UCSD-AML1 (cell line): ENCODE results near the gene STX11.
"Not testable (repeated sequence)": the region's sequence is repeated elsewhere in the genome, so short reads cannot be mapped to it uniquely, and the experiment has no call there.

Experiments used
- DNase-seq: peaks from one replicate; lab custom pipeline; 2025; ENCODE audit not compliant: unreplicated experiment; lab: John Stamatoyannopoulos, UW

STX11 gene

DNA sequence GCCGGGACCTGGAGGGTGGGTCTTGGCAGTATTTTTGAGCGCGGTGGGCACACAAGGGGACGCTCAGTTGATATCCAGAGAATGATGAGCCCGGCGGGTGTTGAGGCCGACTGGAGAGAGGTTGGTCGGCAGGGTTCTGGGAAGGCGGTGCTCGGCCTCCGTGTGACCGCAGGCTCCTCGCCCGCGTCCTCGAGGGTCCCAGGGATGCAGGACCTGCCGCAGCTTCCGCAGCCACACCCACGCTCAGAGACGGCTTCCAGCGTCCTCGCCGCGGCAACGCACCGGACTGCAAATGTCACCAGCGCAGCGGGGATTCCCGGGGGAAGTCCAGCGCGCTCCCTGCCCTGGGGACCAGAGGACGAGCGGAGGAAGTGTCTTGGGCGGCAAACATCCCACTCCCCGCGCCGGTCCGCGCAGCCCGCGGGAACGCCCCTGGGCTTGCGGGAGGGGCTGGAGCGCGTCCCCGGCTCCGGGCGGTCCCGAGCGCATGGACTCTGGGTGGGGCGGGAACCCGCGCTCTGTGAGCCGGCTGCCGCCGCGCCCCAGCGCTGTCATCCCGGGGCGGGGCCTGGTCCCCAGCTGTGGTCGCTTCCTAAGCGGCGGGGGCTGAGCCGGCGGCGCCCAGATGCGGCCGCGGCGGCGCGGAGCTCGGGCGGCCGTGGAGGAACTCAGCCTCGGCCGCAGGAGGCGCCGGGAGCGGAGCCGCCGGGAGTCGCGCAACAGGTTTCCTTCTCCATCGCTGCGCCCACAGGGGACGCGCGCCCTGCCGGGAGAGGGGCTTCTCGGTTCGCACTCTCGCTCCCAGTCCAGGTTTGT is at the start of gene STX11:
STX11 (plus strand) TSS at position 624 of the 816 bp plus-strand sequence. CDS start 36,111 bp downstream, outside the sequence.
- peak; percentile 84 for DNase-seq

DNA sequence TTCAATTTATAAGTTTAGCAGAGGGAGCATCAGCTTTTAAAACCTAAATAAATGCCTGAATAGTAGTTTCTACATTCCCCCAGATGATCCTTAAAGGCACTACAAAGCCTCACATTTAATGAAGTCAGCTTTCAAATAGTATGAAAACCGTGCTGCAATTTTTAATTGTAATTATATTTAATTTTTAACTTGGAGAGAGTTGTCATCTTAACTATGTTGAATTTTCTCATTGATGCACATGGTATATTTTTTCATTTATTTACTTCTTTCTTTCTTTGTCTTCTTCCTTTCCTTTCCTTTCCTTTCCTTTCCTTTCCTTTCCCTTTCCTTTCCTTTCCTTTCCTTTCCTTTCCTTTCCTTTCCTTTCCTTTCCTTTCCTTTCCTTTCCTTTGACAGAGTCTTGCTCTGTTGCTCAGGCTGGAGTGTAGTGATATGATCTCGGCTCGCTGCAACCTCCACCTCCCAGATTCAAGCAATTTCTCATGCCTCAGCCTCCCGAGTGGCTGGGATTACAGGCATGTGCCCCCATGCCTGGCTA is 47.2 kb upstream of the STX11 start:
- DNase-seq = no peak

DNA sequence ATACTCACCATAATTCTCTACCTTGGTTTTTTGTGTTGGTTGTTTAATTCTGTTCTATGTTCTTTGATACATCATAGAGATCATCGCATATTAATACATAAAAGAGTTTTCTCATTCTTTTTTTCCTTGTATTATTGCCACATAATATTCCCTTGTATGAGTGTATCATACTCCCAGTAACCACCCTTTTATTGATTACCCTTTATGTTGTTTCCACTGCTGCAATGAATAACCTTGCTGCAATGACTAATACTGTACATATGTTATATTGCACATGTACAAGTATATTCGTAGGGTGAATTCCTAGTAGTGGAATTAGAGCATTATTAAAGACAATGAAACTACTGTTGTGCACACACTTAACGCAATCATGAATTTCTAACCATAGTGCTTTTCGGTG is 45.8 kb upstream of the STX11 start:
- no peak for DNase-seq

DNA sequence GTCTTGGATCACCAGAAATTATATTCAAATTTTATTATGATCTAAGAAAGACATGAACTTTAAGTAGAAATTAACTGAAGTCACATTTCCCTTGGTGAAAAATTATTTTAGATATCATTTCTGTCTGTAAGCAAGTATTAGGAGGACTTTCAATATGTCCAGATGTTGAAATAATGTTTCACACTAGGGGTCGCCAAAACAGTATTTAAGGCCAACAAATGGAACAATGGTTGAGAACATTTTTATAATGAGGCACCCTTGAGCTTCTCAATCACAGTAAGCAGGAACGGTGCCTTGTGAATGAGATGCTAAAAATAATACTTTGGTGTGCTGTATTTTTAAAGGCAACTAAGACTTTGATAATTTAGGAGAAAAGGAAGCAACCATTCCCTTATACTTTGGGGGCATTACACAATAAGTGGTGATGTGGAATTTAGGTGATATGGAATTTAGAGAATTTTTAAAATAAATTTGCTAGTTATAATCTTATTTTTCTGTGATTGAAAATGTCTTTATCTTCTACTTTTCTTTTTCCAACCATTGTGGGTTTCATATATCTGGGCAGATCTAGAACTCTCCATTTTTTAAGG is 45.3 kb upstream of the STX11 start:
- DNase-seq = no peak

DNA sequence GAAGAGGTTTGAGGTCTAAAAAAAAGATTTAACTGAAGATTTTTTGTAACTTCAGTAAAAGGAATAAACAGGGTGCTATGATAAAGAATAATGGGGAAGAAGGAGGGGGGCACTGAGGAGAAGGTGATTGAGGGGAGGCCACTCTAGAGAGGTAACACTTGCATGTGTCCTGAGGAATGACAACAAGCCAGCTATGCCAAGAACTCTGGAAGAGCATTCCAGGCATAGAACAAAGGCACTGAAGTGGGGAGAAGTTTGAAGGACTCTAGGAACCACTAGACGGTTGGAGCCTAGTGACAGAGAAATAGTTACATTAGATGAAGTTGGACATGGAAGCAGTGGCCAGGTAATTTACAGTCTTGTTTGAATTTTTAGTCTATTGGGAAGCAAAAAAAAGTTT is 44.1 kb upstream of the STX11 start:
- no peak for DNase-seq

DNA sequence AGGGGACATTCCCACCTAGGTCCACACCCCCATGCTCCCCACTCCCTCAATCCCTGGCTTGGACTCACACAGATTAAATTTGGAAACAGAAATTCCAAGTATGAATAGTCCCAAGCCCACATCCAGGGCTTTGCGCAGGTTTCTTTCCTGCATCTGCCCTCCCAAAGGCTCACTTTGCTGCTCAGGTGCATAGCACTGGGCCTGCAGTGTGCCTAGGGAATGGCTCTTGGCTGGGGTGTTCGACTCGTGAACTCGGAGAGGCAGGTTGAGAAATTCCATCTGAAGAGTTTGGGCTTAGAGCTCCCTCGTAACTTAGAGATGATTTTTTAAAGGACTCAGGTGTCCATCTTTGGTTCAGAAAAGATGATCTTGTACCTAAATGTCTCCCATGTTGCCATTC is 40.1 kb upstream of the STX11 start:
- DNase-seq = no peak

DNA sequence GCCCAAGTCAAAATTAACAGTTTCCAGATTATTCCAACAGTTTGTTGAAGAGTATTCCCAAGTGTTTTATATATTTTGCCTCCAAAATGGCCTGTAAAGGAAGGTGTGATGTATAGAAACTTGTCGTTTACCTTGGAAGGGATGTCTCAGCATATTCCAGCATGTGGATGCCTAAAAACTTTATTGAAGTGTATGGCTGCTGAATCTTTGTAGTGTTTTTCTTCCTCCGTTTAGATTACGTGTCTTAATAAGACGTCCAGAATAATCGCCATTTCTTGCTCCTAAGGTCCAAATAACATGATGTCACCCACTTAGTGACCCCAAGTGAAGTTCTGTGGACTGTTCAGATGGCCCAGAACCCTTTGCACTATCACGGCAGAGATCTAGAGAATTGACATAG is 37.0 kb upstream of the STX11 start:
- no peak for DNase-seq

DNA sequence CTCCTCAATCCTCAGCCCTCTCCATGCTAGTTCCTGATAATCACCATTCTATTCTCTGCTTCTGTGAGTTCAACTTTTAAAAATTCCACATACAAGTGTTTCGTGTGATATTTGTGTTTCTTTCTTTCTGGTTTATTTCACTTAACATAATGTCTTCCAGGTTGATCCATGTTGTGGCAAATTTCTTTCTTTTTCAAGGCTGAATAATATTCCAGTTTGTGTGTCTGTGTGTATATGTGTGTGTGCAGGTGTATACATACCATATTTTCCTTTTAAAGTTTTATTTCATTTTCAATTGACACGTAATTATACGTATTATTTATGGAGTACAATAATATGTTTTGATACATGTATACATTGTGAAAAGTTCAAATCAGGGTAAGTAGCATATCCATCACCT is 35.1 kb upstream of the STX11 start:
- no peak for DNase-seq

DNA sequence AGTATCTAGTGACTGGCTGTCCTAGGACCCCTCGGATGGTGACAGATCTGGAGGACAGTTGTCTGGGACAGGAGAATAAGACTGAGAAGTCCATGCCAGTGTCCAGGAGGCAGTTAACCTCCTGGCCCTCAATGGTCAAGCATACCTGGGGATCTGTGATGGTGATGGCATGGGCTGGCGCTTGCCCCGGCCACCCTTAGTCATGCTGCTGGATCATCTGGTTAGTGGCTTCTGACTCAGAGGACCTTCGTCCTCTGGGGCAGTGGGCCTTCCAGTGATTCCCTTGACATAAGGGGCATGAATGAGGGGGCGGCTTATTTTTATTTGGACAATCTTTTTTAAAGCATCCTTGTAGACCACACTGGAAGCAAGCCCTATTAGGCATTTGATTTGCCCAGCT is 30.9 kb upstream of the STX11 start:
- no peak for DNase-seq

DNA sequence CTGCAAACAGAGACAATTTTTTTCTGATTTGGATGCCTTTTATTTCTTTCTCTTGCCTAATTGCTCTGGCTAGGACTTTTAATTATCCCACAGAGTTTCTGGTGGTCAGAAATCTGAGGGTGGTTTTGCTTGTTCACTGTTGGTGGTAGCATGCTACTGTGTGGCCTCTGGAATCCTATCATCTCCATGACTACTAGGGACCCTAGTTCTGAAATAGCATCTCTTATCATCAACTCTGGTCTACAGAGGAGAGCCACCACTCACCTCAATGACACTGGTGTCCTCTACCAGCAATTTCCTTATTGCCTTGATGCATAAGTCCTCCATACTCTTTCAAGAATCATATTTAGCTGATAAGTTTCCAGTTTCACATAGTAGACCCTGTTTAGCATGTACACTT is 27.5 kb upstream of the STX11 start:
- no peak for DNase-seq

DNA sequence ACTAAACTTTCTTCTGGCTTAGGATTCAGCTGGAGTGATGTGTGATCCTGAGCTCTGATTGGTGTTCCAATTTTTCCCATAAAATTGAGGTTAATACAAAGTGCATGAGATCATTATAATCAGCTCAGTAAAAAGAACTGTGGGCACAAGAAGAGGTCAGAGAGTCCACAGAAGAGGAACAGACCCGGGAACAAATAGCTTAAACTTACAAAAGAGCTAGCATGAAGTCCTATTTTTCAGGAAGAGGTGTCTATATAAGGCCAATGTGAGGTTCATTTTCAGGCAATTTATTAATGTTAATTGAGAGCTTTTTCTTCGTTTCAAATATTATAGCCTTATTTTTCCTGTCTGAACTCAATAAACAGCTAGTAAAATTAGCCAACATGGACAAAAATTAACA is 26.9 kb upstream of the STX11 start:
- DNase-seq = no peak

DNA sequence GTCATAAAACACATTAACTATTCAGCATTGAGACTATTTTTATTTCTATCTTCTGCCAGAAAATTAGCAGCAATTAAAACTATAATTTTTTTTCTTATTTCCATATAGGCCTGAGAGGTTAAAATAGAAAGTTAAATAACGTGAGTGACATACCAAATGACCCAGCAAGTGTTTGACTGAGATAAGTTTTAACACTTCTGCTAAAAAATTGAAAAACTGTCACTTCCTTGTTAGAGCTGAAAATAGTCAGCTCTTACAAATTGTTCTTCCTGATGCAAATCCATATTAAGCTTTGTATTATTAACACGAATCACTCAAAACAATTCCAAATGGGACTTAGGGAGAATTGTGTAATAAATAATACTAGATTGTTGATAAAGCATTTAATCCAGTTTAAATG is 26.5 kb upstream of the STX11 start:
- DNase-seq = no peak

DNA sequence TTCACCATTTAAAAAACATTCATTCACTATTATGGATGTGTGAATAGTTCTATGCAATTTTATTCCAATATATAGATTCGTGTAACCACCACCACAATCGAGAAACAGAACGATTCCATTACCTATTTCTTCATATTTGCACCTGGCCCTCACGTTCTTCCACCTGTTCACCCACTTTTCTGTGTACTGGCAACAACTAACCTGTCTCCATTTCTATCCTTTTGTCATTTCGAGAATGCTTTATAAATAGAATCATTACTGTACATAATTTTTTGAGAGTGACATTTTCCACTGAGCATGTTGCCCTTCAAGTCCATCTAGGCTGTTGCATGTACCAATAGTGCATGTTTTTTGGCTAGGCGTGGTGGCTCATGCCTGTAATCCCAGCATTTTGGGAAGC is 23.2 kb upstream of the STX11 start:
- no peak for DNase-seq

DNA sequence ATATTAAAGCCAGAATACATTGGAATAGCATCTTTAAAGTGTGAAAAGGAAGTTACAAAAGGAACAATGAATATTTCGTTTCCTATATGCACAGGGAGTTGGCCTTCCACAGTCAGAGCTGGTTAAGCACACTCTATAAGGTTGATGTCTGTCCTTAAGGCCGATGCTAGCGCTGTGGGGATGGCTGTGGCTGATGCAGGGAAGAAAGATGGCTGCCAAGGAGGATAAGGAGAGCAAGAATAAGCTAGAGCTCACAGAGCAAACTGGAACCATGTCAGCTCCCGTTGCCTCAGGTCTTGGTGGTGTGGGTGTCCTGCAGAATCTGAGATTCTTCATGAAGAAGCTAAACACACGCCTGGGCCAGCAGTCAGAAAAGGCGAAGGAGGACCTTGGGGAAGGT is 20.8 kb upstream of the STX11 start:
- DNase-seq = no peak

DNA sequence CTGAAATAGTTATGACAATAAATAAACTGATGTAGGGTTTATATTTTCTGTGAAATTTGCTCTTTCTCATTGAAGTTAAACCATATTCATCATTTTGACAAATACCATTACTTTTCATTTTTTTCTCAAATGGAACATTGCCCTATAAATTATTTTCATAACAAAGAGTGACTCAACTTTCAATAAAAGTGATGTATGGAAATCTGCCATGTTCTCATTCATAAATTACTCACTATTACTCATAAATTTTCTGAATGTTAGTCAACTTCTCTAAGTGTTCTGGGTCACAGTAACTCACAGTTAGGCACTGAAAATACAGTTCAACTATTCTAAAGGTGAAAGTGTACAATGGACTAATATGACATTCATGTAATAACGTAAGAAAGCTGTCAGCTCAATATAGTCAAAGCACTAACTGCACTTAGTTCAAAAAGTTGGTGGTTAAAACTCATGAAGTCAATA is 19.0 kb upstream of the STX11 start:
- no peak for DNase-seq

DNA sequence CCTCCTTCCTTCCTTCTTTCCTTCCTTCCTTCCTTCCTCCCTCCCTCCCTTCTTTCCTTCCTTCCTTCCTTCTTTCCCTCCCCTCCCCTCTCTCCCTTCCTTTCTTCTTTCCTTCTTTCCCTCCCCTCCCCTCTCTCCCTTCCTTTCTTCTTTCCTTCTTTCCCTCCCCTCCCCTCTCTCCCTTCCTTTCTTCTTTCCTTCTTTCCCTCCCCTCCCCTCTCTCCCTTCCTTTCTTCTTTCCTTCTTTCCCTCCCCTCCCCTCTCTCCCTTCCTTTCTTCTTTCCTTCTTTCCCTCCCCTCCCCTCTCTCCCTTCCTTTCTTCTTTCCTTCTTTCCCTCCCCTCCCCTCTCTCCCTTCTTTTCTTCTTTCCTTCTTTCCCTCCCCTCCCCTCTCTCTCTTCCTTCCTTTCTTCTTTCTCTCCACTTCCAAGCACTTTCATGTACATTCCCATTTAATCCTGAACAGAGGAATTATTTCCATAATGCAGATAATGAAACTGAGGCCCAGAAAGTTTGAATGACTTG is 18.1 kb upstream of the STX11 start:
- DNase-seq = not testable (repeated sequence)

DNA sequence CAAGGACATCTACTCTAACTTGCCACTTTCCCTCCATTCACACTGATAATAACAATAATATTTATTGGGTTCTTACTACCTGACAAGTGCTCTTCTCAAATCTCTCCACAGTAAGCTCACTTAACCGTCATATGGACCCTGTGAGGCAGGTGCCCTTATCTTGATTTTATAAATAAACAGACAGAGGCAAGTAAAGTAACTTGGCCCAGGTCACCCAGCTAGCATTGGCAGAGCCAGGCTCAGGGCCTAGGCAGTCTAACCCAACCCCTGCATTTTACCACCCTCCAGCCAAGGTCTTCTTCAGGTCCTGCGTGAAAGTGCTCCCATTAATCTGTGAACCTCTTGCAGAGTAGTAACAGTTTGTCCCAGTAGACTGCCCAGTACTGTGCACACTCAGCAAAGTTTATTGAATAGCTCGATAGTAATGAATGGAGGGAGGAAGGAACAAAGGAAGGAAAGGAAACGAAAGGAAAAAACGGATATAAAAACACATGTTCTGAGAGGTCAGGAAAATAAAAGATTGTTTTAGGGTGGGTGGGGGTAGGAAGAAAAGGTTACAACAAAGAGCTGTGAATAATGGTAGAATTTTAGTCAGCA is 17.0 kb upstream of the STX11 start:
- DNase-seq = no peak

DNA sequence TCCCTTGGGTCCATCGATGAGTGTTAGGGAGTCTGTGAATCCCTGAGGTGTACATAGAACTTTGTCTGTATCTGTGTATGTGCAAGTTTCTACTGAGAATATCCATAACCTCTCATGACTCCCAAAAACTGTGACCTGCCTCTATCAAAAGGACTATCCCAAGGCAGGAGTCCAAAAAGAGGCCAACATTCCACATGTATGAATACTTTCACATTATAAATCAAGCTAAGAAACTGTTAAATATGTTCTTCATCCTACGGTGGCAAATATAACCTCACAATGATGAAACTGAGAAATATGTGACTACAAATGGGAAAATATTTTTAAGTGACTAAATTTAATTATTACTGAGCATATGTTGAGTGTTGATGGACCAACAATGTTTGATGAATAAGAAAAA is 16.1 kb upstream of the STX11 start:
- DNase-seq = no peak

DNA sequence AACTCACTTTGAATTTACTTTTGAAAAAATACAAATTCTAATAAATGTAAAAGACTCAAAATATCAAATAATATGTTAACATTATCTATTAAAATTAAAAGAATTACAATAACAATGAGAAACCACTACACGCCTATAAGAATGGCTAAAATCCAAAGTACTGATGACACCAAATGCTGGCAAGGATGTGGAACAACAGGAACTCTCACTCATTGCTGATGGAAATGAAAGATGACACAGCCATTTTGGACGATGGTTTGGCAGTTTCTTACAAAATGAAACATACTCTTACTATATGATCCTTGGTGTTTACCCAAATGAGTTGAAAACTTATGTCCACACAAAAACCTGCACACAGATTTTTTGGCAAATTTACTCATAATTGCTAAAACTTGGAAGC is 15.6 kb upstream of the STX11 start:
- DNase-seq = no peak

DNA sequence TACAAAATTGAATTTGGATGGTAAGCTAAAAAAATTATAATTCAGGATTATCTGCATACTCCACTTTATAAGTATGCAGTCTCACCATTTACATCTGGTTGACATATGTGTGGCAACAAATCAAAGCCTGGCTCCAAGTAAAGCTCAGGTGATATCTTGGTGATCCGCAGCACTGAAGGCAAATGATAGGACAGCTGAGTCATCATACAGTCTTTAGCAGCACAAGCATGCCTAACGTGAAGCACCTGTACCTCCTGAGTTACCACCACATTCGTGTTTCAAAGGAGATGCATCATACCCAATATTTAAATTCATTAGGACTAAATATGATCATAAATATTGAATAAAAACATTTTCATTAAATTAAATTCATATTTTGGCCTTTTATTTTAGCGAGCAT is 11.8 kb upstream of the STX11 start:
- DNase-seq = no peak

DNA sequence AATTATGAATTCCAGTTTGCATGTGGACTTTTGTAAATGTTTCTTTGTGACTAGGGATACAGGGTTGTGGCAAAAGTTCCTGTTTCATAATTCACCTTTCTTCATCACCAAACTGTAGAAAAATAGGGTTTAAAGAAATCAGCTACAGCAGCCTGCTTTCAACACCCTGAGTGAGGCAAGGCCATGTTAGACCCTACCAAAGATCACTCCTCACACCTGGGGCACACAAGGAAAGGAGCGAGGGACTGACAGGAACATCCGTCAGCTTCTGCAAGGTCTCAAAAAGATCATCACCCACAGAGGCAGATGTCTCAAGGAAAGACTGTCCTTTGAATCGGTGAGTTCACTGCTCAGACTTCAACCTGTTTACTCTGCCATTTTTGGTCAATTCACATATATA is 10.5 kb upstream of the STX11 start:
- DNase-seq = no peak

DNA sequence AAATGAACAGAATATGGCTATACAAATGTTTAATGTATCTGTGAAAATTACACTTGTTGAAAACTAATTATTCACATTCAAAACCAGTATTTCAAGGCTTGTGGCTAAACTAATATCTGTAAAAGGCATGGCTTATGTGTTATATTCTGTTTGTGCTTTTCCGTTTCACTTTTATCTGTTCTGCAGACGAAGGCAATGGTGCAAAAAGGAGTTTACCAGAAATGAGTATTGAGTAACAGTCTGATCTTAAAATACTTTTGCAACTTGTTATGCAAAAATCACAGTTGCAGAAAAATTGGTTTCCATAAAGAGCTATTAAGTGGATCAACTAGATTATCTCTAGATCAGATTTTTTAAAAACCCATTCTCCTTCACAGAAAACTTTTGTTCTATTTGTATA is 9.4 kb upstream of the STX11 start:
- no peak for DNase-seq
